ENCODE results near the gene RAPGEF5. TPM values are rescaled to one million over a fixed set of nuclear protein-coding genes. Genes with fewer than 3 reads are reported as not detected.

RAPGEF5 gene
- total RNA-seq, 1 experiment from 2014 or later: 13.3 TPM

- H3K14ac ChIP-seq (ENCODE audit: insufficient read depth, low read length): no peak overlapping the region
- no peak overlapping the region for H2BK5ac ChIP-seq (ENCODE audit: insufficient read length, low read length)
- no peaks in the 10 kb centered on the region for H3K27me3 ChIP-seq (ENCODE audit: insufficient read depth, low read length)
- no peaks in the 10 kb centered on the region for H3K9me3 ChIP-seq (ENCODE audit: control insufficient read depth, low read depth, low read length)
- H3K79me2 ChIP-seq (ENCODE audit: insufficient read depth, low read length): no peaks in the 10 kb centered on the region
- Mint-ChIP-seq H3K4me3 (no peak overlapping the region), H3K9me3 (no peaks in the 10 kb centered on the region), H3K27ac (peak overlapping the region in 1 of 3 experiments; percentile 32; a peak in 1 of 7 replicates), H3K36me3 (ENCODE audit: insufficient read depth in 1 of 3, low read depth in 3 of 3) (no peaks in the 10 kb centered on the region), H3K27me3 (ENCODE audit: low read depth) (no peaks in the 10 kb centered on the region), H3K4me1 (peaks cover 8% of the 10 kb centered on the region in 2 experiments)
- H2BK20ac ChIP-seq (ENCODE audit: low read depth, low read length, poor library complexity, severe bottlenecking): no peak overlapping the region
- no peak overlapping the region for H3K4ac ChIP-seq (ENCODE audit: low read depth, low read length)
- H2AFZ ChIP-seq (ENCODE audit: low read length): no peak overlapping the region
- no peak overlapping the region for H2BK15ac ChIP-seq (ENCODE audit: low read depth, low read length)
- no peak overlapping the region for H3K4me2 ChIP-seq (ENCODE audit: insufficient read depth, insufficient read length, low read length)
- no peak for TF ChIP-seq CTCF (conservative IDR thresholded peaks at IDR 0.05)
- no CpG with 5 or more reads among the region's 1 CpG for WGBS (ENCODE audit: extremely low coverage, insufficient read length, low lambda C conversion rate)
- H4K20me1 ChIP-seq (ENCODE audit: control insufficient read depth, insufficient read depth, insufficient read length): no peaks in the 10 kb centered on the region
- no peaks in the 10 kb centered on the region for H3K79me1 ChIP-seq (ENCODE audit: insufficient read depth, low read depth, low read length, poor library complexity, severe bottlenecking)
- H3K56ac ChIP-seq (ENCODE audit: insufficient read length, low read depth, low read length): no peak overlapping the region
- H3K9ac ChIP-seq (ENCODE audit: extremely low read depth, insufficient read length, low read length): no peak overlapping the region
- H3K4me1 ChIP-seq (ENCODE audit: insufficient read depth, low read length): no peaks in the 10 kb centered on the region
- no peak overlapping the region for H3K18ac ChIP-seq (ENCODE audit: insufficient read length, low read depth, low read length)
- DNase-seq: no peak
- no peak overlapping the region for H3K27ac ChIP-seq (ENCODE audit: insufficient read length, low read depth, low read length)
- no peak overlapping the region for H2BK120ac ChIP-seq (ENCODE audit: low read depth, low read length, poor library complexity, severe bottlenecking)
- H2AK5ac ChIP-seq (ENCODE audit: insufficient read length, low read length): no peak overlapping the region
- no peaks in the 10 kb centered on the region for H3K23me2 ChIP-seq (ENCODE audit: insufficient read length, low read depth, low read length, poor library complexity, severe bottlenecking)
- no peak overlapping the region for H4K5ac ChIP-seq (ENCODE audit: insufficient read length, low read depth, low read length)
- H2BK12ac ChIP-seq (ENCODE audit: insufficient read length, low read depth, low read length): no peak overlapping the region
- H3K23ac ChIP-seq (ENCODE audit: insufficient read length, low read depth, low read length): no peak overlapping the region
- no peak overlapping the region for H4K91ac ChIP-seq (ENCODE audit: insufficient read length, low read depth, low read length)
- no peak overlapping the region for H4K8ac ChIP-seq (replicated peaks; ENCODE audit: insufficient read length, low read depth, low read length)
- H3T11ph ChIP-seq (ENCODE audit: low read length): no peak overlapping the region
Measured at GRCh38 chr7:22231141-22231540, 125.8 kb downstream of the RAPGEF5 start.

Measured in H9 (cell line).